HG02798 (cell line): ENCODE measurements around the gene ACSF3.

Experiments used
- ATAC-seq: cut with Tn5 transposase; IDR thresholded peaks from one replicate; pipeline ENCODE4 v1.9.1; 2021; ENCODE audit warnings: mild to moderate bottlenecking; ENCODE audit not compliant: unreplicated experiment, poor library complexity

ACSF3 gene

GRCh38 chr16:89104930-89105571 is 11.4 kb downstream of the ACSF3 start:
- ATAC-seq: peak; percentile 53

- ATAC-seq: no peak
Observed at GRCh38 chr16:89105599-89106151, 12.0 kb downstream of the ACSF3 start.

- no peak for ATAC-seq
Observed at GRCh38 chr16:89106533-89107202, 13.0 kb downstream of the ACSF3 start.

GRCh38 chr16:89107203-89107582 is 13.5 kb downstream of the ACSF3 start:
- no peak for ATAC-seq

- ATAC-seq: no peak
Observed at GRCh38 chr16:89108416-89108815, 14.8 kb downstream of the ACSF3 start.

- ATAC-seq: no peak
Observed at GRCh38 chr16:89110641-89111040, 17.0 kb downstream of the ACSF3 start.

GRCh38 chr16:89111263-89111662 is 17.6 kb downstream of the ACSF3 start:
- ATAC-seq: no peak

GRCh38 chr16:89112377-89113151 is 18.9 kb downstream of the ACSF3 start:
- no peak for ATAC-seq

GRCh38 chr16:89113152-89113547 is 19.5 kb downstream of the ACSF3 start:
- ATAC-seq: no peak

- ATAC-seq: no peak
Observed at GRCh38 chr16:89113661-89114060, 20.0 kb downstream of the ACSF3 start.

- no peak for ATAC-seq
Observed at GRCh38 chr16:89114159-89114981, 20.7 kb downstream of the ACSF3 start.

GRCh38 chr16:89115216-89115861 is 21.7 kb downstream of the ACSF3 start:
- peak; percentile 77 for ATAC-seq

- ATAC-seq: no peak
Observed at GRCh38 chr16:89116341-89117226, 22.9 kb downstream of the ACSF3 start.

- no peak for ATAC-seq
Observed at GRCh38 chr16:89117227-89117974, 23.7 kb downstream of the ACSF3 start.

- no peak for ATAC-seq
Observed at GRCh38 chr16:89117975-89118289, 24.3 kb downstream of the ACSF3 start.

- no peak for ATAC-seq
Observed at GRCh38 chr16:89118361-89119165, 24.9 kb downstream of the ACSF3 start.

GRCh38 chr16:89119166-89119621 is 25.5 kb downstream of the ACSF3 start:
- no peak for ATAC-seq
